GF-D8 (cell line): ENCODE data around the gene PDE4B.
"Not testable (repeated sequence)": the region's sequence is repeated elsewhere in the genome, so short reads cannot be mapped to it uniquely, and the experiment has no call there.

Experiments
- DNase-seq: peaks from one replicate; lab custom pipeline; 2025; lab: John Stamatoyannopoulos, UW

The PDE4B gene

DNA sequence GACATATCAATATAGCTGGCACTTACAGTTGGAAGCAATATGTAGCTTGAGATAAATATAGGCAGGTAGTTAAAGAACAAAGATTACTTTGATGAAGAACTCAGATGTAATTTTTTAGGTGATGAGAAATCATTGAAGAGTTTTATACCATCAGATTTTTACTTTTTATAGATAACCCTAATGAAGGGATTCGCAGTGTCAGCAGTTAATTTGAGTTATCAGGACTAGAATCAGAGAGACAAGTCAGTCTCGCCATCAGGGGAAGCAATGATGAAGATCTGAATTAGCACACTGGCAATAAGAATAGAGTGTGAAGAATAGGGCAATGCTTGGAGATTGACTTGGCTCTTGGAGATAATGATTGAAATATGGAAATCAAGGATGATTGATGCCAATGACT lies 342.5 kb downstream of the PDE4B start:
- no peak for DNase-seq

- not testable (repeated sequence) for DNase-seq
Measured at GRCh38 chr1:66136423-66136822, 343.7 kb downstream of the PDE4B start.

GRCh38 chr1:66137235-66137634 lies 344.5 kb downstream of the PDE4B start:
- no peak for DNase-seq

DNA sequence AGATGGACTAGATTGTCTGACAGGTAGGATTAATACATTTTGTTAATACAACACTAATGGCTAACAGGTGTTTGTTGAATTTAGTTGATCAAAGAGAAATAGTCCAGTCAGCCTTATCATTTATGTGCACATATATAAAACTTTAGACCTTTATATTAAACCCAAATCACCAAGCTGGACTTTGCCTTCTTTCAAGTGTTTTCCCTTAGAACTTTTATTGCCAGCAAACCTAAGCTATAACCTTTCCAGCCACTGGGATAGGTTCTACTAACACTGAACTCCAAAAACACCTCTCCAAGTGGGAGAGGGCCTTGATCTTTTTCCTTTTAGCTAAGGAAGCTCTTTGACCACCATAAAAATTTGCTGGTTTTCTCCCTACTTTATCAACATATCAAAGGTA lies 345.9 kb downstream of the PDE4B start:
- DNase-seq: no peak

- no peak for DNase-seq
Measured at GRCh38 chr1:66140072-66140471, 347.4 kb downstream of the PDE4B start.

GRCh38 chr1:66143651-66144050 lies 351.0 kb downstream of the PDE4B start:
- no peak for DNase-seq

GRCh38 chr1:66147226-66147835 lies 354.6 kb downstream of the PDE4B start:
- no peak for DNase-seq

- no peak for DNase-seq
Measured at GRCh38 chr1:66152034-66152433, 359.3 kb downstream of the PDE4B start.

DNA sequence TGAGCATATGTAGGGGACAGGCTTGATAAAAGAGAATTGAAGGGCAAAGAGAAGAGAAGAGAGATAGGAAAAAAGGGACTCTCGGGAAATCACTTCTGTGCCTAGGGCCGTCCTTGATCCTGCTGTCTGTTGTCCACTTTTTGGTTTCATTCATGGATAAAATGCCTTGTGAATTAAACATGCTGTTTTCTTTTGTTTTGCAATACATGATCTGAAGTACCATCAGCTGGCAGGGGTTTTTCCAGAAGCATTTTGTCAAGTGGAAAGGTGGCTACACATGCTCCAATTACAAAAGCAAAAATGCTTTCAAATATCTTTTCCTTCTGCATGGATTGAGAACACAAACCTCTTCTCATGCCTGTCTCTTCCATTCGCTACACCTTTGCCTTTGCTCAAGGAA lies 361.7 kb downstream of the PDE4B start:
- DNase-seq: no peak

DNA sequence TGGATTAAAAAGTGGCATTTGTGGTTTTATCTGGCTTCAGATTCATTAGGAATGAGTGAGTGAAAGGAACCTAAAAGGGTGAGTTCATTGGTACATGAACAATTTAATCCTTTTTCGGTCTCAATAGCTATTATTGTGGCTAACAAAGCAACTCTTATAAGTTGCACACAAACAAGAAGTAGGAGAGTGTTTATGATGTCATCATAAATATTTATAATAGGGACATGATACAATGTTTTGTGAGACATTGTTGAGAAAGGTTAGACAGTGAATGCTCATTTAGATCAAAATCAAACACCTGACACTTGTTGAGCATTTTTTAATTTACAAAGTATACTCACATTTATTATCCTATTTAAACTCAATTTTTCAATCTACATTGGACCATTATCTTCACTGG lies 363.4 kb downstream of the PDE4B start:
- no peak for DNase-seq

DNA sequence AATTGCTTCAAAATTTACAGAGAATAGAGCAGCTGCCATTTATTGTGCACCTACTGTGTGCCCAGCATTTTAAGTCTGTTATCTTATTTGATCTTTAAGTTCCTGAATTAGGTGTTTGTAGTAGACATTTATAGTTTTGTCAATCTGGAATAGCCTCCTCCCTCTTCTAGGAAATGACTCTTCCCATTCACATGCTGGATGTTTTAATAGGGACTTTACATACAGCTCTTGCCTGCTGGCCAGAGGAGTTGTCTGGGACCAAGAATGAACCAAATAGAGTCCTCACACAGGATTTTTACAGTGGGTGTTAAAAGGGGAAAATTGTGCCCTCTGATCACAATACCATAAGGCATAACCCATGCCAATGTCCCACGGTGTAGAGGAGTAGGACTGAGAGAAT lies 367.1 kb downstream of the PDE4B start:
- DNase-seq: no peak

- DNase-seq: no peak
Measured at GRCh38 chr1:66160719-66161118, 368.0 kb downstream of the PDE4B start.

DNA sequence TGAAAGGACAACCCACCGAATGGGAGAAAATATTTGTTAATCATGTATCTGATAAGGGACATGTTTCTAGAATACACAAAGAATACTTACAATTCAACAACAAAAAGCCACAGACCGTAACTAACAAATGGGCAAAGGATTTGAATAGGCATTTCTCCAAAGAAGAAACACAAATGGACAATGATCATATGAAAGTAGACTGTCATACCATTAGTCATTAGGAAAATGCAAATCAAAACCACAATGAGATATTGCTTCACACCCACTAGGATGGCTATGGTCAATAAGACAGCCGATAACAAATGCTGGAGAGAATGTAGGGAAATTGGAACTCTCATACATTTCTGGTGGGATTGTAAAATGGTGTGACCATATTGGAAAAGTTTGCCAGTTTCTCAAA lies 374.1 kb downstream of the PDE4B start:
- DNase-seq: no peak

GRCh38 chr1:66167267-66167666 lies 374.6 kb downstream of the PDE4B start:
- no peak for DNase-seq

DNA sequence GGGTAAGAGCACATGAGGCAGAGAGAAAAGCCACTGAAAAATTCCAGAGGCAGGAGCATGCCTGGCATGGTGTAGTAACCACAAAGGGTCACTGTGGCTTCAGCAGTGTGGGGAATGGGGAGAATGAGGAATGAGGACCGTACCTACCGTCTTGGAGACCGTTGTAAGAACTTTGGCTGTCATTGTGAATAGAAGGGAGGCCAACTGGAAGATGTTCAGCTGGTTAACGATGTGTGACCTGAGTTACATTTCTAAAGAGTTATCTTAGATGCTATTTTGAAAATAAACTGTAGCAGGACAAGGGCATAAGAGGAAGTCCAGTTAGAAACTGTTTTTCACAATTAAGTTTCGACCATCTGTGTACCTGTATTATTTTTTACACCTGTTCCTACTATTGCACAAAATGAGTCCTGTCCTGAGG lies 375.8 kb downstream of the PDE4B start:
- no peak for DNase-seq

GRCh38 chr1:66168948-66169671 lies 376.4 kb downstream of the PDE4B start:
- DNase-seq: no peak

DNA sequence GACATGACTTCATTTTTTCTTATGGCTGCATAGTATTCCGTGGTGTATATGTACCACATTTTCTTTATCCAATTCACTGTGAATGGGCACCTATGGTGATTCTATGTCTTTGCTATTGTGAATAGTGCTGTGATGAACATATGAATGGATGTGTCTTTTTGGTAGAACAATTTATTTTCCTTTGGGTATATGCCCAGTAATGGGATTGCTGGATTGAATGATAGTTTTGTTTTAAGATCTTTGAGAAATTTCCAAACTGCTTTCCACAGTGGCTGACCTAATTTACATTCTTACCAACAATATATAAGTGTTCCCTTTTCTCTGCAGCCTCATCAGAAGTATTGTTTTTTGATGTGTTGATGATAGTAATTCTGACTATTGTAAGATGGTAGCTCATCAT lies 379.6 kb downstream of the PDE4B start:
- no peak for DNase-seq

DNA sequence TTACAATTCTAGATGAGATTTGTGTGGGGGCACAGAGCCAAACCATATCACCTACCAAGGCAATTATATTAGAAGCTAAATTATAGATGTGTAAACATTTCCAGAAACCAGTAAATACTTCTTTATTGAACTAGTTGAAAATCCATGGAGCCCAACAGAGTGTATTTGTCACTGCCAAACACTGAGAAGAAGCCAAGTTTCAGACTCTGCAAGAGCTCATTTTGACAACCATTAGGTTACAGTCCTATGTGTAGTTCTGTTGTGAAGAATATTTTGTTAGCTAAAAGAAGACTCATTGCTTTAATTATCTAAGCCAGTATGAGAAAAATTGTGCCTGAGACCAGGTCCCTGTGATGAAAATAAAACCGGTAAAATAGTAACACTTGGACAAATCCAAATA lies 382.4 kb downstream of the PDE4B start:
- no peak for DNase-seq

GRCh38 chr1:66175581-66175980 lies 382.9 kb downstream of the PDE4B start:
- DNase-seq: no peak

- DNase-seq: no peak
Measured at GRCh38 chr1:66176012-66176715, 383.5 kb downstream of the PDE4B start.

- no peak for DNase-seq
Measured at GRCh38 chr1:66176832-66177231, 384.1 kb downstream of the PDE4B start.

DNA sequence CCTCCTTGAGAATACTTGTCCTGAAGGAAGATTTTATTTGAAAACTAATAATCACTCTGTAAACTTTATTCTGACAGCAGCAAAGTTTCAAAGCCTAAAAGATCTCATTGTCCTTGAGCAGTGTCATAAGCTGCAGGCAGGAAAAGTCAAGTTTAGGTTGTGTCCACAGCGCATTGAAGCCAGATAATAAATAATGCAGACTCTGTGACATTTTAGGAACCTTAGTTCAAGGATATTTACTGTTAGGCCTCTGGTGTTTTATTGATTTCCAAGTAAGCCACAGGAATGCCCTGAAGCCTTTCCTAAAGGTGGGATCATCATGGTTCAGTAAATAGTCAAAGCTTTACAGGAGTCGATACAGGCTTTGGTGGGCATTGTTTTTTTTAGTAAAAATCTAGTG lies 384.8 kb downstream of the PDE4B start:
- no peak for DNase-seq

- no peak for DNase-seq
Measured at GRCh38 chr1:66182026-66182425, 389.3 kb downstream of the PDE4B start.
